GM18505 (cell line): ENCODE data around the gene ACD.

Experiments used
- ATAC-seq: cut with Tn5 transposase; IDR thresholded peaks from one replicate; pipeline ENCODE4 v1.9.1; 2021; ENCODE audit not compliant: unreplicated experiment
- POLR2A ChIP-seq: IDR thresholded peaks from 4 replicates; pipeline ENCODE4 v1.6.1; 2011; ENCODE audit warnings: borderline replicate concordance; ENCODE audit not compliant: insufficient read depth, insufficient read length; ENCODE audit errors: extremely low read depth

The ACD gene

DNA sequence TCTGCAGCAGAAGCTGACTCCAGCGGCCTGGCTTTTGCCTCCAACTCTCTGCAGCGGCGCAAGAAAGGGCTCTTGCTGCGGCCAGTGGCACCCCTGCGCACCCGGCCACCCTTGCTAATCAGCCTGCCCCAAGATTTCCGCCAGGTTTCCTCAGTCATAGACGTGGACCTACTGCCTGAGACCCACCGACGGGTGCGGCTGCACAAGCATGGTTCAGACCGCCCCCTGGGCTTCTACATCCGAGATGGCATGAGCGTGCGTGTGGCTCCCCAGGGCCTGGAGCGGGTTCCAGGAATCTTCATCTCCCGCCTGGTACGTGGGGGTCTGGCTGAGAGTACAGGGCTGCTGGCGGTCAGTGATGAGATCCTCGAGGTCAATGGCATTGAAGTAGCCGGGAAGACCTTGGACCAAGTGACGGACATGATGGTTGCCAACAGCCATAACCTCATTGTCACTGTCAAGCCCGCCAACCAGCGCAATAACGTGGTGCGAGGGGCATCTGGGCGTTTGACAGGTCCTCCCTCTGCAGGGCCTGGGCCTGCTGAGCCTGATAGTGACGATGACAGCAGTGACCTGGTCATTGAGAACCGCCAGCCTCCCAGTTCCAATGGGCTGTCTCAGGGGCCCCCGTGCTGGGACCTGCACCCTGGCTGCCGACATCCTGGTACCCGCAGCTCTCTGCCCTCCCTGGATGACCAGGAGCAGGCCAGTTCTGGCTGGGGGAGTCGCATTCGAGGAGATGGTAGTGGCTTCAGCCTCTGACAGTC lies 2.0 kb upstream of the ACD start:
- no peak for TF ChIP-seq POLR2A
- no peak for ATAC-seq

DNA sequence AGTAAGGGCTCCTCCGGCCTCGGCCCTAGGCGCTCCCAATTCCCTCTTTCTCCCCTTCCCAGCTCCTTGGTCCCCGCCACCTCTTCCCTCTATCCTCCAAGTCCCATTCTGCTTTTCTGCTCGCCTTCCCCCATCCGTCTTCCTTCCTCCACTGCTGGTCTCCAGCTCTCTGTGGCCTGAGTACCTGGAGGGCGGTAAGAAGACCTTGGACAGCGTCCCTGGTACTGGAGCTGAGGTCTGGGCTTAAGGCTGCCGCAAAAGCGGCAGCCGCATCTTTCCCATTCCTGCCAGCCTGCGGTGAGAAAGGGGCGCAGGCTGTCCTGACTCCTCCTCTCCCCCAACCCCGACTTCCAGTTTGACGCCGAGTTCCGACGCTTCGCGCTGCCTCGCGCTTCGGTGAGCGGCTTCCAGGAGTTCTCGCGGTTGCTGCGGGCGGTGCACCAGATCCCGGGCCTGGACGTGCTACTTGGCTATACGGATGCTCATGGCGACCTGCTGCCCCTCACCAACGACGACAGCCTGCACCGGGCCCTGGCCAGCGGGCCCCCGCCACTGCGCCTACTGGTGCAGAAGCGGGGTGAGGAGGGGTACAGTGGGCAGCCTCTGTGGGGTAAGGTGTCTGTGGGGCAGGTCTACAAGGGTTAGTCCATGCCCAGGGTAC lies 1.2 kb upstream of the ACD start:
- ATAC-seq = no peak
- TF ChIP-seq POLR2A = no peak

GRCh38 chr16:67660564-67661028 lies 536 bp upstream of the ACD start, which contains the start of gene PARD6A:
Gene PARD6A (plus strand): TSS chr16:67660960. CDS start chr16:67661039, 79 bp downstream.
- peak; percentile 70 for ATAC-seq

GRCh38 chr16:67658849-67659674 lies 998 bp downstream of the ACD start:
- no peak for ATAC-seq
- TF ChIP-seq POLR2A = no peak

More at GRCh38 chr16:67660564-67661028, 536 bp upstream of the ACD start, which contains the start of gene PARD6A:
- TF ChIP-seq POLR2A = no peak

DNA sequence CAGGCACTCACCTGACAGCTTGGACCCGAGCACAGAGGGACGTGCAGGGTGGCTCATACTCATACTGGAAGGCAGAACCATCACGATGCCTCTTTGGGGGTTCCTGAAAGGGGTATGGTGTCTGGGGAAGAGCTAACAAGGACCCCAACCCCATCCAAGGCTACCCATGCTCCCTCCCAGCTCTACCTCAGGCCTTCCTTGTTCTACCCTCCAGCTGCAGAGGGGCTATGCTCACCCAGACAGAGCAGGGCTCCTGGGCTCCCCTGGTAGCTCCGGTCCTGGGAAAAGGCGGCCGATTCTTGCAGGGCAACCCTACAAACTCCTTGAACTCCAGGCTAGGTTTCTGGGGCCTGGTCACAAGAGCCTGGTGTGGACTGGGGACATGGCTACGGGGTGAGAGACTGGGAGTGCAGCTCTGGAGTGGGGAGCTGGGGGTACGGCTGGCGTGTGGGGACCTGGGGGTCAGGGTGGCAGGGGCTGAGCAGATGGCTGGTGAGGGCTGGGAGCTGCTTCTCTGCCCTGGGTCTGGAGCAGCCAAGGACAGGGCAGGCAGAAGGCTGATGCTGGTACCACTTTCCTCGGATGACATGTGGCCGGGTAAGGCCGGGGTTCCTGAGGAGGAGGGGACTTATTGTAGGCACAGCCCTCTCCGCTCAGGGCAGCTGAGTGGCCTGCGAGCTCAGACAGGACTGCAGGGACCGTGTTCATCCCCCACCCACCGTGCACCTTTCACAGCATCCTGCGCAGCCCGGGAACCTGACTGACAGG lies 2.1 kb downstream of the ACD start:
- TF ChIP-seq POLR2A = no peak
- no peak for ATAC-seq

DNA sequence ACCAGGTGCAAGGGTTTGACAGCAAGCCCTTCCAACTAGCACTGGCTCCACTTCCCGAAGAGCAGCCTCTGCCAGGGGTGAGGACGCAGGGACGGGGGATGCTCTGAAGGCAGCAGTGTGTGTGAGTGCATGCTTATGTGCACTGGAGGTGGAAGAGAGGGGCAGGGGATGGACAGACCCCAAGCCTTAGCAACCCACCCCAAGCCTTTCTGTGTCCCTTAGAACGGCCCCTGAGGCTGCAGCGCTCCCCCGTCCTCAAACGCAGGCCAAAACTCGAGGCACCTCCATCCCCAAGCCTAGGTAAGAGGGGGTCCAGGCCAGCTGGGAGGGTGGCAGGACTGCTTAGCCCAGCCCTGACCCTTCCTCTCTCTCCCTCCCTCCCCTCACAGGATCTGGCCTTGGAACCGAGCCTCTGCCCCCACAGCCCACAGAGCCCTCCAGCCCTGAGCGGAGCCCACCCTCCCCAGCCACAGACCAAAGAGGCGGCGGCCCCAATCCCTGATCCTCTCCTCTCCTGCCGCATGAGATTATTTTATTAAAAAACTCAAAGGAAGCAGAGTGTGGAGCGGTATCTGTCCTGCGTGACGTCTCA lies 2.9 kb downstream of the ACD start:
- TF ChIP-seq POLR2A = no peak

DNA sequence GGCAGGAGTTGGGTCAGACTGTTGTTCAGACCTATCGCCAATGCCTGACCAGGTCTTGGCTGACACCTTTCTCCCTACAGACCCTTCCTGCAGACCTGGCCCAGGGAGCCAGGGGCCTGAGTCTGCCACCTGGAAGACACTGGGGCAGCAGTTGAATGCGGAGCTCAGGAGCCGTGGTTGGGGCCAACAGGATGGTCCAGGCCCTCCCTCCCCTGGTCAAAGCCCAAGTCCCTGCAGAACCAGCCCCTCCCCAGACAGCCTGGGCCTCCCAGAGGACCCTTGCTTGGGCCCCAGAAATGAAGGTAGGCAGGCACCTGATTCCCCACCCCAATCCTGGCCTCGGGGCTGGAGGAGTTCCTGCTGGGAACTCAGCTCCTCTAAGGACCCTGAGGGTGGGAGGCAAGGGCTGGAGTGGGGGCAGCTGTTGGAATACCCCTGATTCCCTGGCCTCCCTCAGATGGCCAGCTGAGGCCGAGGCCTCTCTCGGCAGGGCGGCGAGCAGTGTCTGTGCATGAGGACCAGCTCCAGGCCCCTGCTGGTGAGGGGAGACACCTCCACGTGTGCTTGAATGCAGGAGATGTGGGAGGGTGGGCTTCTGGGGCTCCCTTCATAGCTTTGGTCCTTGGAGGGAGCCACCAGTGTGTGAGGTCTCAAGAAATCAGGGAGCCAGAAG lies 3.6 kb downstream of the ACD start:
- TF ChIP-seq POLR2A = no peak
- ATAC-seq = no peak

More for the DNA sequence above, 2.9 kb downstream of the ACD start:
- ATAC-seq = no peak

- no peak for TF ChIP-seq POLR2A
- ATAC-seq = no peak
Observed at GRCh38 chr16:67655363-67655762, 4.7 kb downstream of the ACD start.

DNA sequence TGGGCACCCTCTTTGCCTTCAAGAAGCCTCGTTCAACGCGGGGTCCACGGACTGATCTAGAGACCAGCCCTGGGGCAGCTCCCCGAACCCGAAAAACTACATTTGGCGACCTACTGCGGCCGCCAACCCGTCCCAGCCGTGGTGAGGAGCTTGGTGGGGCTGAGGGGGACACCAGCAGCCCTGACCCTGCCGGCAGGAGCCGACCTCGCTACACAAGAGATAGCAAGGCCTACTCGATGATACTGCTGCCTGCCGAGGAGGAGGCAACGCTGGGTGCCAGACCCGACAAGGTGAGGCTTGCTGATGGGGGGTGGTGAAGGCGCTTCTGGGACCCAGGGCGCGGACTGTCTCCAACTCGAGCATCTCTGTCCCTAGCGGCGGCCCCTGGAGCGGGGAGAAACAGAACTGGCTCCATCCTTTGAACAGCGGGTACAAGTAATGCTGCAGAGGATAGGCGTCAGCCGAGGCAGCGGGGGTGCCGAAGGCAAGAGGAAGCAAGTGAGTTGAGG lies 5.6 kb downstream of the ACD start:
- ATAC-seq = no peak
- no peak for TF ChIP-seq POLR2A

DNA sequence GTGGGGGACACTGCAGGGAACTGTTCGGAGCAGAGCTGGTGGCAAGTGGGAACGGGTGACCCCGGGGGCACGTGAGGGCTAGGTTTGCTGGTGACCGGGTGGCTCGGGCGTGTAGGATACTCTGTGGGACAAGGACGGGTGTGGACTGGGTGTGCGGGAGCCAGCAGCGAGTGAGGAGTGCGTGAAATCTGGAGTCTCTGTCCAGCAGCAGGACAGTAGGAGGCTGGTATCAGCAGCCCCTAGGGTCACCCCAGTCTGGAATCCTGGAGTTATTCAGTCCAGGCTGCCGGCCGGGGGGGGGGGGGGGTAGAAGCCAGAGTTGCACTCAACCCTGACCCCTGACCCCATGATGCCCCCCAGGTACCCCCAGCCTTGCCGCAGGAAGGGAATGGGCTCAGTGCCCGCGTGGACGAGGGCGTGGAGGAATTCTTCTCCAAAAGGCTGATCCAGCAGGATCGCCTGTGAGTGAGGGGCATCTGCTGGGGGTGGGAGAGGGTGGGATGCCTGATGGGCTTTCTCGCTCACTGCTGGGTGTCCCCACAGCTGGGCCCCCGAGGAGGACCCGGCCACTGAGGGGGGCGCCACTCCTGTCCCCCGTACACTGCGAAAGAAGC lies 6.2 kb downstream of the ACD start:
- no peak for ATAC-seq
- TF ChIP-seq POLR2A = no peak

- TF ChIP-seq POLR2A = no peak
- ATAC-seq = no peak
Observed at GRCh38 chr16:67653128-67653788, 6.8 kb downstream of the ACD start.
